Measurements from ENCODE around the gene FAM174C.

FAM174C gene

DNA sequence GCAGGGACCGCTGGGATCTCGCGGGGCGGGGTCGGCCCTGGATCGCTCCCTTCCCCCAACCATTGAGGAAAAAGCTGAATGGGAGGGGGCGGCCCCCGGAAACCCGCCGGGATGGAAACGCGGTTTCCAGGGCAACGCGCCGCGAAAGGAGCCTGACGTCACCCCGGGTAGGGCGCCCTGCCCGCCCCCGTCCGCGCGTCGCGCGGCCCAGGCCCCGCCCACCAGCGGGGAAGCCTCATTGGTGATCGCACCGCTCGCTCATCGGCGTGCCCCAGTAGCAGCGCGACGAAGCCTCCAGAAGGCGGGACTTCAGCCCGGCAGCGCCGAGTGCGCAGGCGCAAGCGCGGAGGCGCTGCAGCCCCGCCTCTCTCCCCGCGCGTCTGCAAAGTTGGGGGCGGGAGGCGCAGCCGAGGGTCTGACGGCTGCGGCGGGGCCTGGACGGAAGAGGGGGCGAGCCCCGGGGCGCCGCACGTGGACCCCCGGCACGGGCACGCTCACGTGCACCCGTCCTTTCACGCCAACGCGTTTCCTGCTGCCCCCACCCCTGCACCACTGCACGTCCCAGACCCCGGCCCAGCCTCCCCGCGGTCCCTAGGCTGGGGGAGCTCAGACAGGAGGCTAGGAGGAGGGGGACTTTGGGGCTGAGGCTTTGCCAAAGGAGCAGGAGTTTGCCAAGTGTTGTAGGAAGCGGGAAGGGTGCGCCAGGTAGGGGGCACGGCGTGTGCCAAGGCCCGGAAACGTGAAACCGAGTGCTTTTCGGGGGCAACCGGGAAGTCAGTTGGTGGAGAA lies 14.4 kb upstream of the FAM174C start:
- DNase-seq (ENCODE audit: low spot score) = peak; percentile 94

DNA sequence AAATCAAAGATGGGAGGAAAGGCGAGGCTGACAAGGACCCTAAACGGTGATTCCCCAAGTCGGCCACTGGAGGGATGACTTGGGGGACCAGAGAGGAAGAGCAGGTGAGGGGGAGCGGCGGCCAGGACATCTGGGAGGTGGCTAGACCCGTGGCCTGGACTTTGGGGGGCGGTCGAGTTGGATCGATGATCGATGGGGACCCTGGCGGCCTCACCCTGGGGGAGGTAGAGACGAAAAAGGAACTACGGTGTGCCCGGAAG lies 13.9 kb upstream of the FAM174C start:
- peak; percentile 63 for DNase-seq (ENCODE audit: low spot score)

DNA sequence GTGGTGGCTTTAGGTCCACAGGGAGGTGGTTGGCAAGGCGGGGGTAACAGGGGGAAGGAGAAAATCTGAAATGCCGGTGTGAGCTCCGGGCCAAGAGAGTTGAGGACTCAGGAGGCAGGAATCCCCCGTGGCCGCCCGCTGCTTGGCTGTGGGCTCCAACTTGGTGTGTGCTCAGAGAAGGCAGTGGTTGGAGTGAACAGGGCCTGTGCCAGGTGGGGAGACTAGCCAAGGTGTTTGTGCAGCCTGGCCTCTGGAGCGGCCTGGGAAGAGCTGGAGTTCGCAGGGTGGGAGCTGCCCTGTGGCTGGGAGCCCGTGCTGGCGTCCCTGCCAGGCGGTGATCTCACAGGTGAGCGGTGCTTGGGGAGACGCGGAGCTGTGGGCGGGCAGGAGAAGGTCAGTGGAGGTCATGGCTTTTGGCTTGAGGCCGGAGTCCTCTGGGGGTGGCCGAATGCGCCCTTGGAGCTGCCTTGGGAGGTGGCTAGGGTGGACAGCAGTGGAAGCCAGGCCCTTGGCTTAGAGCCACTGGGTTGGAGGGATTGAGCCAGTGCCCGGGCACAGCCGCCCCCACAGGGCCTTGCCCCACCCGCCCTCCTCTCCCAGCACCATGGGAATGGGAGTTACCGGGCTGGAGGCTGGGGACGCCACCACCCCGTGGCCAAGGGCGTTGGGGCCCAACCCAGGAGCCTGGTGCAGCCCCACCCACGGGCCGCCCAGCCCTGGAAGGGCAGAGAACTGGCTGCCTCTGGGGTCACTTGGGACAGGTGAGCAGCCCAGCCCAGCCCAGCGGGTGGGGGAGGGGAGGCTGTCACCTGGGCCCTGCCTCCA lies 13.3 kb upstream of the FAM174C start:
- DNase-seq (ENCODE audit: low spot score) = no peak

DNA sequence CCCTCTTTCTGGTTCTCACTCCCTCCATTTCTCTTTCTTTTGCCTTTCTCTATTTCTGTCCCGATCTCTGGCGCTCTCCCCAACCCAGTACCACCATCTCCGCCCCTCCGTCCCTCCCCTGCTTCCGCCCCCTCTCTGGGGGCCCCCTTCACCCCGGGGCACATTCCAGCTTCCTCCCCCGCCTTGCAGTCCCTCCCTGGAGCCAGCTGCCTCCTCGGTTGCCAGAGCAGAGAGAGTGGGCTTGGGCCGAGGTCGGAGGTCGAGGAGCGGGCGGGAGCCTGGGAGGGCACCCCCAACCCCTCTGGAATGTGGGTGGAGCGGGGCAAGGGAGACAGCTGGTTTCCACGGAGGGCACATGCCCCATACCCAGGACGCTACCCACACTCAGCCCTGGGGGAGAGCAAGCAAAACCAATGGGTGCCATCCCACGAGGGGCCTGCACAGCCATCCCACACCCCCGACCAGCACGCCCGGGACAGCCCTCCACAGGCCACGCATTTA lies 12.7 kb upstream of the FAM174C start:
- DNase-seq (ENCODE audit: low spot score) = no peak

DNA sequence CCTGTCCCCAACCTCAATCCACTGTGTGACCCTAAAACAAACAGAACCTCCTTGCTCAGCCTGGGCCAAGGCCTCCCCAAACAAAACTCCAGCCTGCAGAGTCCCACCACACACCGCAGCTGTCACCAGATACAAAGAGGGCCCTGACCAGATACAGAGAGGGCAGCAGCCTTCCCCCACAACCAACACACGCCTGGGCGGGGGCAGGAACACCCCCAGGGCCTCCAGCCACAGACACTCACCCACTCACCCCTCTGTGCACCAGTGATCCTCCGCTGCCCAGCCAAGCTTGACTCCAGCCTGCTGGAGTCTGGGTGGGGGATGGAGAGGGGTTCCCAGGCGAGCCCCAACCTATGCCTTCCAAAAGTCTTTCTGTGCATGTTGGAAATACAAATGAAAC lies 12.1 kb upstream of the FAM174C start:
- DNase-seq (ENCODE audit: low spot score) = no peak

DNA sequence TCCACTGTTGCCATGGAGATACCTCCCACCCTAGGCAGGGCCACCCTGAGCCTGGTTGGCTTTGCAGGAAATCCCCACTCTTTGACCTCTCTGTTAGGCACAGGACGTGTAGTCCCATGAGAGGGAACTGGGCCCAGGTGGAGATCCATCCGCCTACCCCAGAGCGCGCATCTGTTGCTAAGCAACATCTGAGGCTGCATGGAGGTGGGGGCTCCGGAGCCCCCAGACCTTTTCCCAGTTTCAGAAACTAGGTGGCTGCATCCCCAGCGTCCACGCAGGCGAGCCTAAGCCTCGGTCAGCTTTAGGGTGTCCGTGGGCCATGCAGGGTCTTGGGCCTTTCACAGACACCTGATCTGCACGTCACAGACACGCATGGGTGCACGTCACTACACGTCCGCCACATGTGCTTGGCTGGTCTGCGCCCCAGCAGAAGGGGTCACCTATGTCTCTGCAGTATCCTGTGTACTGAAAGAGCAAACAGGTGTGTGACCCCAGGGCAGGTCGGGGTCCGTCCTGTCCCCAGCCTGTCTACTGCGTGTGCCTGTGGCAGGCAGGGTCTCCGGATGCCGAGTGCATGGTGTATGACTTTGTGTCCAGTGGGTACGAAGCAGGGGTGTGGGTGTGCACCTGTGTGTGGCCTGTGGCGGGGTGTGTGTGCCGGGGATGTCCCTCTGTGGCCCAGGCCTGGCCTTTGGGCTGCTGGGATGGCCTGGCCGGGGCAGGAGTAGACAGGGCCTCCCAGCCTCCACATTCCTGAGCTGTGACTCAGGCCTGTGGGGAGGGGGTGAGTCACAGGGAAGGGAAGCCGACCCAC lies 10.3 kb upstream of the FAM174C start:
- no peak for DNase-seq (ENCODE audit: low spot score)

DNA sequence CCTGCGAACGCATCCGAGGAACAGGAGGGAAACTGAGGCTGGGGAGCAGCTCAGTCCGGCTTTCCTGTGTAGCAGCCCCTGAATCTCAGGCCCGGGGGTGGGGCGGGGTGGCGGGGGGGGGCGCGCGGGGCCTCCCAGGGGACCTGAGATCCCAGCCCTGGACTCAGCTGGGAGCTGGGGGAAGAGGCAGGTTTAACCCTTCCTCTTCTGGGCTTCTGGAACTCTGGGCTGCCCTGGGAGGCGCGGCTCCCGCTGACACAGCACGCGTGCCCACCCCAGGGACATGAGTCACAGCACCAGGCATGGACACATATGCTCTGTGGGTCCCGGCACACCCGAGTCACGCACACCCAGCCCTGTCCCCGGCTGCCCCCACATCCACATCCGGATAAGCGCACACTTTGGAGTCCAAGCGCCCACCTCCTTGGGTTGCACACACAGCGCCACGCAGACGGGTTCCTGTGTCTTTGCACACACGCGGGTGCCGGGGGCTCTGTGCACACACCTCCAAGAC lies 9.7 kb upstream of the FAM174C start:
- no peak for DNase-seq (ENCODE audit: low spot score)

DNA sequence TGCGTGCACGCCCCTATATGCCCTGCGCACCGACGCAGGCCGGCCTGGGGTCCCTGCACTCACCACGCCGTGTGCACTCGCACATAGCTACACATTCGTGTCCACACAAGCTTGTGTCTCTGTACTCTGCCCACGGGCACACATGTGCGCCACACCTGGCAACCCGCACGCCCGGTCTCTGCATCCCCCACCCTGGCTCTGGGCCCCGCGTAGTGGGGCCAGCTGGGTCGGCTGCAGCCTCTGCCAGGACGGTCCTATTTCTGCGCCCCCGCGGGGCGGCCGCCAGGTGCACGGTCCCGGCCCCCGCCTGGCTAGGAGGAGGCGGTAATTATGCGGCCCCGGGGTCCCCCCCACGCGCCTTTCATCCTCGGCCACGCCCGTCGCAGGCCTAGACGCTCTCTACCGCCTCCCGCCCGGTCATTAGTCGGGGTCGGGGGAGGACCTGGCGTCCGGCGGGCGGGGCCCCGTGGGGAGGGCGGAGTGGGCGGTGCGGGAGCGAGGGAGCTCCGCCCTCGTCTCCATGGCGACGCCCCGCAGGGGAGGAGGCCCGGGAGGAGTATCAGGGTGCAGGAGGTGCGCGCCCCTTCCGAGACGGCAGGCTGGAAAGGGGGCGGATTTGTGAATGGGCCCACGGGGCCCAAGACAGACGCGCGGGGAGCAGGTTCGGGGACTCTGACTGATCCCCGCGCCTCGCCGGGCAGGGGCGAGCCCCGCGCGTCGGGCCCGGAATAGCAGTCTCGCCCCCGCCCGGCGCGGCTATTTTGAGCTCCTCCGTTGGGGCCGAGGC lies 9.0 kb upstream of the FAM174C start:
- DNase-seq (ENCODE audit: low spot score) = peak; percentile 84

DNA sequence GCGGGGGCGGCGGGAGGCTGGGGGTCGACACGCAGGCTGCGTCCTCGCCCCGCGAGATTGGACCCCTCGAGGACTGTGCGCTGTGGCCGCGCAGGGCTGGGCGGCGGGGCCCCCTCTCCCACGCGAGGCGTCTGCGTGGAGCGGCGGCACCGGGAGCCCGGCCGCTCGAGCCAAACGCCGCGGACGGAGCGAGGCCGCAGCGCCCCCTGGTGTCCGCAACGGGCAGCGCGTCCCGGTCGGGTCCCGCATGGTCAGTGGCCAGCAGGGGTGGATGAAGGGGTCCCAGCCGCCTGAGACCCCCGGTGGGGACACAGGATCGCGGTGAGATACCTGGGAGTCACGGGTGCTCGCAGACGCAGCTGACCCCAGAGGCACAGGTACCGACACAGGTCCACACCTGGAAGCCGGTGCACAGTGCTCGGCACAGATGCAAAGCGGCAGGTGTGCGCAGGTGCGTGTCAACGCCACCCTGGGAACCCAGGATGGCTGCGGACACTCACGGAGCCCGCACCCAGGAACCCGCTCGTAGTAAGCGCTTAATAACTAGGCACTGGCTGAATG lies 8.3 kb upstream of the FAM174C start:
- peak; percentile 64 for DNase-seq (ENCODE audit: low spot score)

DNA sequence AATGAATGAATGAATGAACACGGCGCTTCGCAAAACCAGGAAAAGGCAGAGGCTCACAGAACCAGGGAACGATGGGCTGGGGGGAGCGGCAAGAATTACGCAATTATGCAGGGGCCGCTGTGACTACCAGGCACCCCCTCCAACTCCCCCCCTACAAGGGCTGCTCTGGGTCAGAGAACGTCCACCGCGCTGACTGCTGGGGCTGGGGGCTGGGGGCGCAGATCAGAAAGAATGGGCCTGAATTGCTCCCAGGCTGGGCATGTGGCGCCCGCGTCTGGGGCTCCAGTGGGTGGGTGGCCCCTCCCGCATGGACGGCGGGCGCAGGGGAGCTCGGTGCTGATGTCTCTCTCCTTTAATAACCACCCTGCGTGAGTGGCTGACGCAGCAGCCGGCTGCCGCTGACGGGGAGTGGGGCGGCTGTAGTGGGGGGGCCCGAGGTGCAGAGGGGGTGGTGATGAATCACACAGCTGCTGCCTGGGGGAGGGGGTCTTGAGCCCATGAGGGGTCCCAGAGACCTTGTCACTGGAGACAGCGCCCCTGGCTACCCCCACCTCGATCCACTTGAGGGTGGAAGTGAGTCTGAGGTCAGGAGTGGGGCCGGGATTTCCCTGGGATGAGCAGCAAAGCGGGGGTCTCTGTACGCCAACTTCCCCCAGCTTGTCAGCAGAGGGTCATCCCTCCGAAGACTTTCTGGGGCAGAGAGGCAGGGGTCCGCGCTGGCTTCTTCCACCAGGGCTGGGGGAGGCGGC lies 7.7 kb upstream of the FAM174C start:
- DNase-seq (ENCODE audit: low spot score) = no peak

DNA sequence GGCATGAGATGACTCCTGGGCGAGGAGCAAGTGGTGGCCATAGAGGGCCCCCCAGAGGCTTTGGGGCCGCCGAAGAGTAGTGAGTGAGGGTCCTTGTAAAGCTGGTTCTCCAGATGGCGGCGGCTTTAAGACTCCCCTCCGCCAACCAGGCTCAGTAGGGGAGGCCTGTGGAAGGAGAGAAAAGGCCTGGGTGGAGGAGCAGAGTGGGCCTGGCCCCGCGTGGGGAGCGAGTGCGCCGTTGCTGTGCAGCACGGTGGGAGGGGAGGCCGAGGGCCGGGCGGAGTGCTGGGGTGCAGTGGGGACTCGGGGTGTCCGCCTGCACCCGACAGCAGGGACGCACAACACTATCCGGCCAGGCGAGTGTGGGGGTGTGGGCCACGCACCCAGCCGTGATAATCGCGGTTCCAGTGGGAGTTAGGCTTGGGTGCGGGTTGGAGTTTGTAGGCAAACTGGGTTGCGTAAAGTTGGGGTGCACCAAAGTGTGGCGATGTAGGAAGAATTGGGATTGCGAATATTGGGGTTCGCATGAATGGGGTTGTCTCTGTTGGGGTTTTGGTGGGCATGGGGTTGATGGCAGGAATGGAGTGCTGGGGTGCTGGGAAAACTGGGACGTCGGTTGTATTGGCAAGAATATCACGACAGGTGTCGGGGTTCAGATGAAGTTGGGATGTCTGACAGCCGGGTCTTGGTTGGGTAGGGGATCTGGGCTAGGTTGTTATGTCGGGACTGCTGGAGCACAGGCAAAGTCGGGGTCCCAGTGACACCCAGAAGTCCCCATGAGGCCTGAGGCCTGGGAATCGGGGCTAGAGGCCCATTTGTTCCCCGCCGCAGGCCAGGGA lies 6.9 kb upstream of the FAM174C start:
- DNase-seq (ENCODE audit: low spot score) = no peak

DNA sequence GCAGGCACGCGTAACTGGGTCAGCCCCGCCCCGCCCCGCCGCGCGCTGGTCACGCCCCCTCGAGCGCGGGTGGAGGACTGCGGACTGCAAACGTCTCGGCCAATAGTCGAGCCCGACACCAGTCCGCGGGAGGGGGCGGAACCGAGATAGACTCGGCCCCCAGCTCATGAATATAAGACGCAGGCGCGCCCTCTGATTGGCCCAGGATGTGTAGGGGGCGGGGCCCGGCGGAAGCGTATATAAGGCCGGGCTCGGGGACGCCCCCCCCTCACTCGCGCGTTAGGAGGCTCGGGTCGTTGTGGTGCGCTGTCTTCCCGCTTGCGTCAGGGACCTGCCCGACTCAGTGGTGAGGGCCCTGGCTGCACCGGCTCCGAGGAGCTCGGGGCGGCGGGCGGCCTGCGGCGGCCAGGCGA lies 6.3 kb upstream of the FAM174C start, which contains the start of gene CIRBP:
Gene CIRBP (plus strand): TSS at position 268 of the 413 bp plus-strand sequence. CDS start 1,602 bp downstream, outside the sequence.
- peak; percentile 99 for DNase-seq (ENCODE audit: low spot score)

DNA sequence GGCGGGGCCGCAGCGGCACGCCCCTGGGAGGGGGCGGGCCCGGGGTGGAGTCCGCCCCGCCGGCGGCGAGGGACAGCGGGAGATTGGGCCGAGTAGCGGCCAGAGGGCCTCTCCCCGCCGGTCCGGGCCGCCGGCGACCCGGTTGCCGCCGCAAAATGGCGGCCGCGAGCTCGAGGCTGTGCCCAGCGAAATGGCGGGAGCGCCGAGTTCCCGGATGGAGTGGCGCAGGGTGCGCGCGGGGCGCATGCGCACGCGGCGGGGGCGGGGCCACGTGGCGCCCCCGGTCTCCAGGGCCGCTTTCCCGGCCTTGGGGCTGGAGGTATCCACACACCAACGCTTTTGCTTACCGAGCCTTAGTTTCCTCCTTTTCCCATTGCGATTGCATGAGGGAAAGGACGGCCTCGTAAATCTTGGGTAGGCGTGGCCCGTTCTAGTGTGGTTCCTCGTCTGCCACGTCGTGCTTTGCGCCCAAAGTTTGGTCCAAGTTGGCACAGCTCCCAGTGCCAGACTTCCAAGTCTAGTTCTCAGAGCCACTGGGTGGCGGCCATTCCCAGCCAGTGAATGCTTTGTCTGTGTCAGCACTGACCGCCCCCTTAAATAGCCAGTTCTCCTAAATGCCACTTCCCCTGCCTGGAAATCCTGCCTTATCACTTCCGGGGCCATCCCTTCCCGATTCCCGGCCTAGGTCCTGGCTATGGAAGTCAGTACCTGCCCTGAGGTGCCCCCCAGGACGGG lies 5.7 kb upstream of the FAM174C start:
- DNase-seq (ENCODE audit: low spot score) = peak; percentile 85

DNA sequence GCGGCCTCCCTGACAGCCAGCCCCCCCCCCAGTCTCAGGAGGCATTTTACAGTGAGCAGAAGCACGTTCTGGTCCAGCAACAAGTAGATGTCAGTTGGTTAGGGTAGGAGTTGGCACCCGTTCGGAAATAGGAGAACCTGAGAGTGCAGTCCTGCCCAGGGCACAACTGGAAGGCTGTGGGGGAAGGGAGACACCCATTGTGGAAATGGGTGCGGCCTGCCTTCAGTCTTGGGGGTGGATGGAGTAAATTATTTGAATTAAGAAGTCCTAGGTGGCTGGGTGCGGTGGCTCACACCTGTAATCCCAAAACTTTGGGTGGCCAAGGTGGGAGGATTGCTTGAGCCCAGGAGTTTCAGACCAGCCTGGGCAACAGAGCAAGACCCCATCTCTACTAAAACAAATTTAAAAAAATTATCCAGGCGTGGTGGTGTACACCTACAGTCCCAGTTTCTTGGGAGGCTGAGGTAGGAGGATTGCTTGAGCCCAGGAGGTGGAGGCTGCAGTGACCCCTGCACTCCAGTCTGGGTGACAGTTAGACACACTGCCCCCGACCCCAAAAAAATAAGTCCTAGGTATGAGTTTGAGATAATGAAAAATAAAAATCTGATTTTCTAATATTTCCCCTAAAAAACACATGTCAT lies 5.0 kb upstream of the FAM174C start:
- DNase-seq (ENCODE audit: low spot score) = no peak

DNA sequence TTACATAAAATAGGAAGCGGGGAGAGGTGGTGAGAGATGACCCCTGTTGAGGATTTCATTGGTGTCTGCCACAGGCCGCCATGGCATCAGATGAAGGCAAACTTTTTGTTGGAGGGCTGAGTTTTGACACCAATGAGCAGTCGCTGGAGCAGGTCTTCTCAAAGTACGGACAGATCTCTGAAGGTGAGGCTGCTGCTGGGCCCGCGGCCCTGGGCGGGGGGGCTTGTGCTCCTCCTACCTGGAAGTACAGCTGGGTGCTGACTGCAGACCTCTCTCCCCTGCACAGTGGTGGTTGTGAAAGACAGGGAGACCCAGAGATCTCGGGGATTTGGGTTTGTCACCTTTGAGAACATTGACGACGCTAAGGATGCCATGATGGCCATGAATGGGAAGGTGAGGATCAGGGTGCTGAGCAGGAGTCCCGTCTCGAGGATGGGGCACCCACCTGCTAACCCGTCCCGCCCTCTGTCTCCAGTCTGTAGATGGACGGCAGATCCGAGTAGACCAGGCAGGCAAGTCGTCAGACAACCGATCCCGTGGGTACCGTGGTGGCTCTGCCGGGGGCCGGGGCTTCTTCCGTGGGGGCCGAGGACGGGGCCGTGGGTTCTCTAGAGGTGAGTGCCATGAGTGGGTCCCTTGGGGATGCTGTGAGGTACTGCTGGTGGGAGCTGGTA lies 4.3 kb upstream of the FAM174C start:
- no peak for DNase-seq (ENCODE audit: low spot score)

DNA sequence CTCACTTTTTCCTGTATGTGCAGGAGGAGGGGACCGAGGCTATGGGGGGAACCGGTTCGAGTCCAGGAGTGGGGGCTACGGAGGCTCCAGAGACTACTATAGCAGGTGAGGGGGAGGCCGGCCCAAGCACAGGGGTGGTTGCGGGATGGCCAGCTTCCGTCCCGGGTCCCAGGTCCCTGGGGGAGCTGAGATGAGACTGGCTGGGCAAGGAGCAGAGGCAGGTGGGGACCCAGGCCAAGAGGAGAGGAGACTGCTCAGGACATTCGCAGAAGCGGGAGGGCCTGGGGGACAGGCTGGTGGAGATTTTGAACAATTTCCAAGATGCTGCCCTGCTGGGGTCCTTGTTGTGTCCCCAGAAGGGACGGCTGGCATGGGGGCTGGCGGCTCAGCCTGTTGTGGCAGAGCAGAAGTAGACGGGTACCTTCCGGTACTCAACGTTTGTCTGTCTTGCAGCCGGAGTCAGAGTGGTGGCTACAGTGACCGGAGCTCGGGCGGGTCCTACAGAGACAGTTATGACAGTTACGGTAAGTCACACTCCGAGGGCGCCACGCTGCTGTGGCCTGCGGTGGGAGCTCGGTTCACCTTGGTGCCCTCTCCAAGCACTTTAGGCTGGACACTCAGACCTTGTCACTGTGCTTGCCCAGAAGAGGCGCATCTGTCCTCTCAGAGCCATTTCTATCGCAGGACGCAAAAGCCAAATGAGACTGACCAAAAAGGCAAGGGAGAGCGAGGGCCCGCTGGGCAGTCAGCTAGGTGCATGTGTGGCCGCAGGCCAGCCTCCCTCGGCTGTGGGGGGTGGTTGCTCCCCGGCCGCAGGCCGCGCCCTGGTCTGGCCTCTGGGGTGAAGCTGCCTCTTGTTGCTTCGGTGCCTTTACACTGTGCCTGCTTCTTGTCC lies 3.6 kb upstream of the FAM174C start:
- DNase-seq (ENCODE audit: low spot score) = no peak

Data from SK-N-DZ (cell line).